ENCODE results near the gene SIMC1. TPM values are rescaled to one million over a fixed set of nuclear protein-coding genes. Genes with fewer than 3 reads are reported as not detected.
"Not testable (repeated sequence)": the region's sequence is repeated elsewhere in the genome, so short reads cannot be mapped to it uniquely, and the experiment has no call there.

Gene SIMC1
- total RNA-seq, 2 donors from 2014 or later, result 23.9 to 24.4 TPM

DNA sequence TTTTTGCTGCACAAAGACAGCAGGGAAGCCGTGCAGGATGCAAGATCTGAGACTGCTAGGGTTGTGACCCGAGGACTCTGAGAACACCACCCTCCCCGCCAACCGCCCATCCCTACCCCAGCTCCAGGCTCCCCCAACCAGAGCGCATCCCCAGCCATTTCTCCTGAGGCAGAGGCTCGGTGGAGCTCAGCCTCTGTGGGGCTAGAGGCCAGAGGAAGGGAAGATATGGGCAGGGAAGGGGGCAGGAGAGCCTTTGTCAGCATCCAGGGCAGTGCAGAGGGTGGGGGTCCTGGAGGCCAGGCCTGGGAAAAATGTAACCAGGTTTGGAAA lies 43.2 kb upstream of the SIMC1 start:
- H3K27me3 ChIP-seq; H3K9ac ChIP-seq (ENCODE audit: low read depth in 2 of 2, low read length in 2 of 2); intact Hi-C loops (cut with DNase I); H3K4me3 ChIP-seq; DNase-seq; H3K4me1 ChIP-seq; H3K27ac ChIP-seq; H3K36me3 ChIP-seq; H3K9me3 ChIP-seq: not testable (repeated sequence)

DNA sequence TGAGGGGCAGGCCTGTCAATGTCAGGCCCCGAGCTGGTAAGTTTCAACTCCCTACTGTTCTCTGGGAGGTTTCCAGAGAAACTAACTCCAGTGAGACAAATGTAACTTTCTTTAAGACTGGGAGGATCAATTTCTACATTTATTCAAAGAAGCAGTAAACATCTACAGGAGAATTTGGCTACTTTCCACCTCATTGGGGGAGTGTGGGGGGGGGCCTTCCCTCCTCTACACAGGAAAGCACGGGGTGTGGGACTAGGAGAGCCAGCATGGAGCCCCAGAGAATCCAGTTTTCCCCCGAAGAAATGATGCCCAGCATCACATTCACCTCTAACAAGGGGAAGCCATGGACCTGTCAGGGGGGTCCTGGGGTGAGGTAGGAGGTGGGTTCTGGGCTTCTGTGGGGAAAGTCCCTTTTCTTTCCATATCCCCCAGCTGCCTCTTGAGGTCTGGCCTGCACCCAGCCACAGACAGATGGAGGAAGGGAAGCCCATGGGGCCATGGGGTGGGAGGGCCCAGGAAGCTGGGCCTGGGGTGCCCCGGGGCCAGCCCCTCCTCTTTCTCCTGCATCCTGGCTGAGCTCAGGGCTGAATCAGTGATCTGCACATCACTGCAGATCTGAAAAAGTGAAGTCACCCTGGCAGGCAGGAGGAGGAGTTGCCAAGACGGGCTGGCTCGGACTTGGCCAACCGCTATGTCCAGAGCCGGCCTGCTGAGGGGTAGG lies 42.6 kb upstream of the SIMC1 start:
- H3K4me3 ChIP-seq; H3K9me3 ChIP-seq; H3K4me1 ChIP-seq; DNase-seq; H3K27ac ChIP-seq; H3K9ac ChIP-seq (ENCODE audit: low read depth in 2 of 2, low read length in 2 of 2); H3K27me3 ChIP-seq; intact Hi-C loops (cut with DNase I); H3K36me3 ChIP-seq: not testable (repeated sequence)

DNA sequence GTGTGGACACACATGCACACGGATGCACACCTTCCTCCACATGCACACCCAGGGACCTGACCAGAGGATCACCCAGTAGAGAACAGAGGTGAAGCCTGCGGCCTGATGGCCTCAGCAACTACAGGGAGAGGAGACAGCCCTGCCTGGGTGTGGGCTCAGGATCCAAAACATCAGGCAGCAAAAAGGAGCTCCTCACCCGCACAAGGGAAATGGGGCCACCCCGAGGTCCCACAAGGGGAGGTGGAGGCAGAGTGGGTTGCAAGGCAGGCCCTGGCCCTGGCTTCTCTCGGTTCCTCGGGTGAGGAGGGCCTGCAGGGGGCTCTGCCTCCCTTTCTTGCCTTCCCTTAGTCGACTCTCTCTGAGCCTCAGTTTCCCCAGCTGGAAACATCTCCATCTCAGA lies 41.4 kb upstream of the SIMC1 start:
- H3K9me3 ChIP-seq; H3K36me3 ChIP-seq; H3K27ac ChIP-seq; H3K9ac ChIP-seq (ENCODE audit: low read depth in 2 of 2, low read length in 2 of 2); H3K4me1 ChIP-seq; H3K4me3 ChIP-seq; H3K27me3 ChIP-seq; DNase-seq; intact Hi-C loops (cut with DNase I): not testable (repeated sequence)

DNA sequence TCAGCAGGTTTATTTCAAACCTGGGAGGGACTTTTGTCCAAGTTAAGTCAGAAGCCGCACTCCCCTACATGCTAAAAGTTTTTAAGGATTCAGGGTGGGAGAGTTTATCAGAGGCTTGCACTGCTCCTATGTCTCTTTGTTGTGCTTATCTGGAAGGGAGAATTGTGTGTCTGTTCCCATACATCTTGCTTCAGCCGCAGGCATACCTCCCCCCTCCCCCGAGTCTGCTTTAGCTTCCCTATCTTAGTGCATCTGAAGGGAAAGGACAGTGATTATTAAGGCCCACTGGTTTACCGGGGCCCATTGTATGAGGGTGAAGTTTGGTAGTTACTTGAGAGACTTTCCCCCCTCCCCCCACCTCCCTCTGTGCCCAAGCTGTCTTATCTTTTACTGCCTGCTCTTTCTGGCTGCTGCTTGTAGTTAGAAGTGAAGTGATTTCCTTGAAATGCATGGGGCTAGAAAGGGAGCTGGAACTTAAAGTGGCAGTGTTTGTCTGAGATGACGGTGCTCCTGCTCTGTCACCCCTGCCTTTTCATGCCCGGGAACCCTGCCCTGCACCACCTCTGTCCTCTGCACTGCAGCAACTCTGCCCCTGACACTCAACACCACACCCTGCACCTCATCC lies 40.9 kb upstream of the SIMC1 start:
- H3K9ac ChIP-seq (ENCODE audit: low read depth in 2 of 2, low read length in 2 of 2); H3K4me3 ChIP-seq; H3K9me3 ChIP-seq; DNase-seq; intact Hi-C loops (cut with DNase I); H3K27ac ChIP-seq; H3K36me3 ChIP-seq; H3K27me3 ChIP-seq; H3K4me1 ChIP-seq: not testable (repeated sequence)

DNA sequence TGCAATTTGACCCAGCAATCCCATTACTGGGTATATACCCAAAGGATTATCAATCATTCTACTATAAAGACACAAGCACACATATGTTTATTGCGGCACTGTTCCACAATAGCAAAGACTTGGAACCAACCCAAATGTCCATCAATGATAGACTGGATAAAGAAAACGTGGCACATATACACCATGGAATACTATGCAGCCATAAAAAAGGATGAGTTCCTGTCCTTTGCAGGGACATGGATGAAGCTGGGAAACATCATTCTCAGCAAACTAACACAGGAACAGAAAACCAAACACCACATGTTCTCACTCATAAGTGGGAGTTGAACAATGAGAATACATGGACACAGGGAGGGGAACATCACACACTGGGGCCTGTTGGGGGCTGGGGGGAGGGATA lies 39.9 kb upstream of the SIMC1 start:
- H3K4me1 ChIP-seq; H3K36me3 ChIP-seq; DNase-seq; H3K4me3 ChIP-seq; intact Hi-C loops (cut with DNase I); H3K27me3 ChIP-seq; H3K27ac ChIP-seq; H3K9ac ChIP-seq (ENCODE audit: low read depth in 2 of 2, low read length in 2 of 2); H3K9me3 ChIP-seq: not testable (repeated sequence)

DNA sequence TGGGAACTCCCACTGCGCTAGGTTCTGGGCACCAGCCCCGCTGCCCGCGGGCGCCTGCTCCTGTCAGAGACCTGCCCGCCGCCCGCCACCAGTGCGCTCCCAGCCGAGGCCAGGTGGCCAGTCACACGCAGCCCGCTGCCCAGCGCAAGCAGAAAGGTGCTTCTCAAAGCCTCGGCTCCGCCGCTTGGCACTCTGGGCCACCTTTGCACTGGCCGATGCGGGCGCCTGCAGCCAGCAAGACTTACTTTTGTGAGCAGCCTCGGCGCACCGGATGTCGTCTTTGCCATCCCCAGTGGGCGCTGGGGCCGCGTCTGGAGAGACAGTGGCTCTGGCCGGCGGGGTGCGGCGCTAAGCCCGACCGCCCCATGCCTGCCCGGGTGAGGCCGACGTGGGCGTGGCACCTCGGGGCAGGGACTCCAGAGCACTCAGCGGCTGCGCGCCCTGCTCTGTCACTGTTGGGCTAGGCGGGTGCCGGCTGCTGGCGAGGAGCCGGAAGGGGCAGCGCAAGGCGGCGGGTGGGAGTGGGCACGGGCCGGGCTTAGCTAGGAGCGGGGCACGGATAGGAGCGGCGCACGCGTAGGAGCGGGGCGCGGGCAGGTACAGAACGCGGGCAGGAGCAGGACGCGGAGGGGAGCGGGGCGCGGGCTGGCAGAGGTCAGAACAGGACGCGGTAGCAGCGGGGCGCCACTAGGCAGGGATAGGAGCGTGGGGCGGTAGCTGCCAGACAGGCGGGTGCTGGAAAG lies 39.1 kb upstream of the SIMC1 start:
- intact Hi-C loops (cut with DNase I); H3K36me3 ChIP-seq; H3K27ac ChIP-seq; H3K27me3 ChIP-seq; H3K9ac ChIP-seq (ENCODE audit: low read depth in 2 of 2, low read length in 2 of 2); H3K4me1 ChIP-seq; H3K9me3 ChIP-seq: not testable (repeated sequence)
- DNase-seq, result peak; percentile 46
- H3K4me3 ChIP-seq, result peak overlapping the region; percentile 31

DNA sequence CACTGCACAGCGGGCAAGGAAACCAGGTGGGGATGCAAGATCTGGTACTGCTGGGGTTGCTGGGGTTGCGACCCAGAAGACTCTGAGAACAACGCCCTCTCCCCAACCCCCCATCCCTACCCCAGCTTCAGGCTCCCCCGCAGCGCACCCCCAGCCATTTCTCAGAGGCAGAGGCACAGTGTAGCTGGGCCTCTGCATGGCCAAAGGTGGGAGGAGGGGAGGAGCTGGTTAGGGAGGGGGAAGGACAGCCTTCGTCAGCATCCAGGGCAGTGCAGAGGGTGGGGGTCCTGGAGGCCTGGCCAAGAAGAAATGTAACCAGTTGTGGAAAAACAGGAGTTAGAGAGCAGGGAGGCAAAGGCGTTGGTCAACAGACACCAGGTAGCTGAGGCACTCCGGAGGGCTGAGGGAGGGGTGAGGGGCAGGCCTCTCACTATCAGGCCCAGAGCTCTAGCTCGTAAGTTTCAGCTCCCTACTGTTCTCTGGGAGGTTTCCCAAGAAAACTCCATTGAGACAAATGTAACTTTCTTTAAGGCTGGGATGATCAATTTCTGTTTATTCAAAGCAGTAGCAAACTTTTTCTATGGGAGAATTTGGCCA lies 38.3 kb upstream of the SIMC1 start:
- H3K9me3 ChIP-seq; DNase-seq; H3K9ac ChIP-seq (ENCODE audit: low read depth in 2 of 2, low read length in 2 of 2); H3K27me3 ChIP-seq; H3K36me3 ChIP-seq; intact Hi-C loops (cut with DNase I); H3K4me1 ChIP-seq; H3K27ac ChIP-seq: not testable (repeated sequence)
- peak overlapping the region; percentile 31 for H3K4me3 ChIP-seq

DNA sequence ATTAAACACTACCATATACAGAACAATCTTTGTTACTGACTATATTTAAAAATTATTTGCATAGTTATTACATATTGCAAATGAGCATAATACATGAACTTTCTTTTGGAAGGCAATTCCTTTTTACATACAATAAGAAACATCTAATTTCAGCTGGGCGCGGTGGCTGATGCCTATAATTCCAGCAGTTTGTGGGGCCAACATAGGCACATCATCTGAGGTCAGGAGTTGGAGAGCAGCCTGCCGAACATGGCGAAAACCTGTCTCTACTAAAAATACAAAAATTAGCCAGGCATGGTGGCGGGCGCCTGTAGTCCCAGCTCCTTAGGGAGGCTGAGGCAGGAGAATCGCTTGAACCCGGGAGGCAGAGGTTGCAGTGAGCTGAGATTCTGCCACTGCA lies 36.4 kb upstream of the SIMC1 start:
- H3K9me3 ChIP-seq, result no peaks in the 10 kb centered on the region
- peaks cover 6% of the 10 kb centered on the region for H3K27me3 ChIP-seq
- no peak for DNase-seq
- TF ChIP-seq, protein P1, sequence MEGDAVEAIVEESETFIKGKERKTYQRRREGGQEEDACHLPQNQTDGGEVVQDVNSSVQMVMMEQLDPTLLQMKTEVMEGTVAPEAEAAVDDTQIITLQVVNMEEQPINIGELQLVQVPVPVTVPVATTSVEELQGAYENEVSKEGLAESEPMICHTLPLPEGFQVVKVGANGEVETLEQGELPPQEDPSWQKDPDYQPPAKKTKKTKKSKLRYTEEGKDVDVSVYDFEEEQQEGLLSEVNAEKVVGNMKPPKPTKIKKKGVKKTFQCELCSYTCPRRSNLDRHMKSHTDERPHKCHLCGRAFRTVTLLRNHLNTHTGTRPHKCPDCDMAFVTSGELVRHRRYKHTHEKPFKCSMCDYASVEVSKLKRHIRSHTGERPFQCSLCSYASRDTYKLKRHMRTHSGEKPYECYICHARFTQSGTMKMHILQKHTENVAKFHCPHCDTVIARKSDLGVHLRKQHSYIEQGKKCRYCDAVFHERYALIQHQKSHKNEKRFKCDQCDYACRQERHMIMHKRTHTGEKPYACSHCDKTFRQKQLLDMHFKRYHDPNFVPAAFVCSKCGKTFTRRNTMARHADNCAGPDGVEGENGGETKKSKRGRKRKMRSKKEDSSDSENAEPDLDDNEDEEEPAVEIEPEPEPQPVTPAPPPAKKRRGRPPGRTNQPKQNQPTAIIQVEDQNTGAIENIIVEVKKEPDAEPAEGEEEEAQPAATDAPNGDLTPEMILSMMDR (IDR thresholded peaks at IDR 0.05), result no peak
- no peak overlapping the region for H3K27ac ChIP-seq
- H3K4me1 ChIP-seq, result no peaks in the 10 kb centered on the region
- no peaks in the 10 kb centered on the region for H3K36me3 ChIP-seq
- no peak overlapping the region for H3K9ac ChIP-seq (ENCODE audit: low read depth in 2 of 2, low read length in 2 of 2)
- intact Hi-C loops (cut with DNase I), result no loop called here
- no peak overlapping the region for H3K4me3 ChIP-seq

All from colonic mucosa (tissue), 4 donors.